ENCODE data around the gene SMIM35.

DNA sequence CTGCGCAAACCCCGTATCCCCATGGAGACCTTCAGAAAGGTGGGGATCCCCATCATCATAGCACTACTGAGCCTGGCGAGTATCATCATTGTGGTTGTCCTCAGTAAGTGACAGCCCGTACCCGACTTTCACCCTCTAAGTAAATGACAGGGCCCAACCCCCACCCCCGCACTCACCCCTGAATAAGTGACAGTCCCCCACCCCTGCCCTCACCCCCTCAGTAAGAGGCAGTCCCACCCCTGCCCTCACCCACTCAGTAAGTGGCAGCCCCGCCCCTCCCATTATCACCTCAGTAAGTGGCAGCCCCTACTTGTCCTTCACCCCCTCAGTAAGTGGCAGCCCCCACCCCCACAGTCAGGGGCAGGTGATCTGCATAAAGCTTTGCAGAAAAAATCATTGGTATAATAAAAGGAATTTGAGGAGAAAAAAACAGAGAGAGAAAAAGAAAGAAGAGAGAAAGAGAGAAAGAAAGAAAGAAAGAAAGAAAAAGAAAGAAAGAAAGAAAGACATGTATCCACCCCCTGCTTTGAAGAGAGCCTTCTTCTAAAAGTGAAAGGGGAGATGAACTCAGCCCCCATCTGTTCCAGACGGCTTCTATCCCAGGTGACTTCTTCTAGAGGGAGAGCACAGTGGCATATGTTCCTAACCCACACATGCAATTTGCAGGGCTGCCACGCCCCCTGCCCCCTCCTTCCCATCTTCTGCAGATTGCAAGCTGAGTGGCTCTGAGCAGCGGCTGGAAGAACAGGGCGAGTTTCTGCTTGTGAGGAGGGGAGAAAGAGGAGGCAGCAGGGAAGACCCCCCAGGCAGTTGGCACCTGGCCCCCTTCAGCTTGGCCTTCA lies 12.5 kb upstream of the SMIM35 start:
- TF ChIP-seq RARB (CRISPR knock-in tag; IDR thresholded peaks at IDR 0.05) (no peak), ARNTL (CRISPR knock-in tag; IDR thresholded peaks at IDR 0.05; ENCODE audit: borderline replicate concordance, low read depth) (no peak)

Measured in SK-N-SH treated with all-trans-retinoic acid at 6 μM for 48 hours (cell line).